T-helper 9 cell (primary cell): ENCODE measurements around the gene POU4F1.
"Not testable (repeated sequence)": the region's sequence is repeated elsewhere in the genome, so short reads cannot be mapped to it uniquely, and the experiment has no call there.

ENCODE experiments used
- DNase-seq: peaks from one replicate; pipeline ENCODE4 v3.0.0-alpha.2; 2020
- total RNA-seq, 2 donors: gene quantifications; one replicate each; lab custom pipeline; 2026; lab: John Stamatoyannopoulos, UW

The POU4F1 gene, protein sequence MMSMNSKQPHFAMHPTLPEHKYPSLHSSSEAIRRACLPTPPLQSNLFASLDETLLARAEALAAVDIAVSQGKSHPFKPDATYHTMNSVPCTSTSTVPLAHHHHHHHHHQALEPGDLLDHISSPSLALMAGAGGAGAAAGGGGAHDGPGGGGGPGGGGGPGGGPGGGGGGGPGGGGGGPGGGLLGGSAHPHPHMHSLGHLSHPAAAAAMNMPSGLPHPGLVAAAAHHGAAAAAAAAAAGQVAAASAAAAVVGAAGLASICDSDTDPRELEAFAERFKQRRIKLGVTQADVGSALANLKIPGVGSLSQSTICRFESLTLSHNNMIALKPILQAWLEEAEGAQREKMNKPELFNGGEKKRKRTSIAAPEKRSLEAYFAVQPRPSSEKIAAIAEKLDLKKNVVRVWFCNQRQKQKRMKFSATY
- 0.14 to 1.2 reads per million in 2 donors for total RNA-seq

DNA sequence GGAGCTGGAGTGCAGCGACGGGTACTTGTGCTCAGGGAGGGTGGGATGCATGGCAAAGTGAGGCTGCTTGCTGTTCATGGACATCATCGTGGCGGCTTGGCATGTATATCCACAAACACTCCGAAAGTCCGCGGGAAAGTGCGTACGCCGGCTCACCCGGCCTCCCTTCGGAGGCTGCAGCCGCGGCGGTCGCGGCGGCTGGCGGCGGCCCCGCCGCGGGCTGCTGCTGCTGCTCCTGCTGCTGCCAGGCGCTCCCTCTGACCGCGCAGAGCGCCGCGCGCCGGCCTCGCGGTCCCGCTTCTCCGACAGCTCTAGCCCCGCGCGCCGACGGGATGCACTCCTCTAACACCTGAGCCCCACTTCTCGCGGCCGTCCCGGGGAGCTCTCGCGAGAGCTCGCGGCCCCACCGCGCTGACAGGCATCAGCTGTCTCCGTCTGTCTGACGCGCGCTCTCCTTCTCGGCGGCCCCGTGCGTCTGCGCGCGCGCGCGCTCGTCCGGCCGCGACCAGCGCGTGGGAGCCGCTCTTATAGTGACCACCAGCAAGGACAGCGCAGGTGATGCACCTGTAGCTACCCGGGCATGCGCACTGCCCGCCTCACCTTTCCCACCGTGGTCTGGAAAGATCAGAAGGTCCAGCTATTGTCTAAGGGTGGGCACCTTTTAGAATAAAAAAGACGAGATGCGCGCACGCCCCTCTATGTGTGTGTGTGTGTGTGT lies at the start of gene POU4F1:
POU4F1 (minus strand) TSS at position 313 of the 718 bp plus-strand sequence; CDS start at position 87, 226 bp downstream.
- DNase-seq, result peak; percentile 43

GRCh38 chr13:78652651-78653050 lies 49.3 kb upstream of the POU4F1 start:
- no peak for DNase-seq

- DNase-seq, result no peak
These were observed 47.3 kb upstream of the POU4F1 start for GRCh38 chr13:78650717-78651083.

GRCh38 chr13:78649997-78650716 lies 46.8 kb upstream of the POU4F1 start:
- DNase-seq, result no peak

- DNase-seq, result not testable (repeated sequence)
These were observed 43.8 kb upstream of the POU4F1 start for GRCh38 chr13:78647109-78647678.

- DNase-seq, result no peak
These were observed 34.9 kb upstream of the POU4F1 start for GRCh38 chr13:78638216-78638615.

DNA sequence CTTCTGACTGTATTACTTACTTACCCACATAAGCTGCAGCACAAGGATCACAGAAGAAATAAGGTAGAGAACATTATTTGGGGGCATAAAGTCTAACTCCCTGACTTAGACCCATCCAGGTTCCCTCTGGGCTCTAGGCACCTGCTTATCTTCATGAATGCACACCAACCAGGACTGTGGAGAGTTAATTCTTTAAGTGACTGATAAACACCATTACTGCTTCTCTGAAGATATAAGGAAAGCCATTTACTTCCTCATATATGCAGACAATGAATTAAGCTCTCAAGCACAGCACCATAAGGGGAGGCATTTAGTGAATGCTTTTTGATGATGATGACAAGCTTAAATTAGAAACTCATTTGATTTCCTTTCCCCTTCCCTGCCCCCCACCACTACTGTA lies 33.1 kb upstream of the POU4F1 start:
- no peak for DNase-seq

DNA sequence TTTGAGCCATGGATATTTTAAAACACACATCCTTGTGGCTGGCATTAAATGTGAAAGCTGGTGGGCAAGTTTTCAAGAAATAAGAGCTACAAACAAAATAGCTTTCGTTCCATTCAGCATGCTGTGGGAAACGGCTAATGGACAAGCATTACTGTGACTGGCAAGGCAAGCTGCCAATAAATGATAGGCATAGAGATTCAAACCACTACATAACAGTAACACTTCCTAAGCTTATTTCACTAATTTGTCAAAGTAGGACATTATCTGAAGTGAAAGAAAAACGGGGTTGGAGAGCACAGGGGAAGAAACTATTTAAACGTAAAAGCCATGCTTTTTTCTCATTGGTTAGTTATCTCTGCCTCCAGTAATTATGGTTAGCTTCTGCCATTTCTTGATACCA lies 29.6 kb upstream of the POU4F1 start:
- no peak for DNase-seq

- no peak for DNase-seq
These were observed 27.7 kb upstream of the POU4F1 start for GRCh38 chr13:78631077-78631476.

DNA sequence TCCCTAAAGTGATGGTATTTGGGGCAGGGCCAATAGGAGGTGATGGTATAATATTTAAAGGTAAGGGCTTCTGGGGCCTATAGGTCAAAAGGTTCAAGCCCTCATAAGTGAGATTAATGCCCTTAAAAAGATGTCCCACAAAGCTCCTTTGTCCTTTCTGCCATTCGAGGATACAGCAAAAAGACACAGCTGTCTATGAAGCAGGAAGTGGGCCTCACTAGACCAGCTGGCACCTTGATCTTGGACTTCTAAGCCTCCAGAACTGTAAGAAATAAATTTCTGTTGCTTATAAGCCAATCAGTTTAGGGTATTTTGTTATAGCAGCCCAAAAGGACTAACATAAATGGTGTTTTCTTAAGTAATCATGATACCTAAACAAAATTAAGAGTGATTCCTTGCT lies 27.2 kb upstream of the POU4F1 start:
- no peak for DNase-seq

- DNase-seq, result no peak
These were observed 22.0 kb upstream of the POU4F1 start for GRCh38 chr13:78625384-78625783.

DNA sequence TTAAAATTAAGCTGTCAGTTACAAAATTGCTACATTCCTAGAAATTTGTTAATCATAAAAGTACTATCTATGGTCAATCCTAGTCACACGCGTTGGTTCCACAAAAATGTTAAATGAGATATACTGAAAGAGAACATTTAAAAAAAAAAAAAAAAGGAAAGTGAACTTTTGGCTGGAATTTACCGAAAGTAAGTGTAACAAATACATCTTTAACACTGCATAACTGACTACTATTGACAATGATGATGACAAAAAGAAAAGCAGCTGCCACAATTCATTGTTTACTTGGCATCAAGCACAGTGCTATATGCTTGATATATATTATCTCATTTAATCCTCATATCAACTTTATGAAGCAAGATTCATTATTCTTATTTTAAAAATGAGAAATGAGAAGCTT lies 19.8 kb upstream of the POU4F1 start:
- DNase-seq, result no peak

DNA sequence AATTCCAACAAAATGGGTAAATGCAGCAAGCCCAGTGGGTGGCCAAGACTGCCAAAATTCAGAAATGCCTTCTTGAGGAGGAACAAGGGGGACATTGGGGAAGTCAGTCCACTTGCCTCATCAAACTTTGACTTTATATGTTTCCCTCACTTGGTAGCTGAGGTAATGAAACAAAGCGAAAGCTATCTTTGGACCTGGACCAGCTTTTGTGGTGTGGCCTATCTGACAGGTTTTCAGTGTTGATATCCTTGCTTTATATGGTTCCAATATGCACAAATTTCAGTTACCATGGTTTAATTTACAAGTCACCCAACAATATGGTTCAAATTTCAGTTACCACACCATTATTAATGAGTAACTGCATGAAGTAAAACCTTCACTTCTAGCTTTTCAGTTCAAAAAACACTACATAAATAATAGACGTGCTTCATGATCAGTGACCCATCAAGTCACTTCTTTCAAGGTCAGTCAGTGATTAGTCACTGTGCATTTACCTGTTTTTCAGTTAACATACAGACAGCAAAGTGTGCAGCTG lies 17.7 kb upstream of the POU4F1 start:
- no peak for DNase-seq

GRCh38 chr13:78618411-78618810 lies 15.1 kb upstream of the POU4F1 start:
- no peak for DNase-seq

GRCh38 chr13:78611040-78611439 lies 7.7 kb upstream of the POU4F1 start:
- no peak for DNase-seq

DNA sequence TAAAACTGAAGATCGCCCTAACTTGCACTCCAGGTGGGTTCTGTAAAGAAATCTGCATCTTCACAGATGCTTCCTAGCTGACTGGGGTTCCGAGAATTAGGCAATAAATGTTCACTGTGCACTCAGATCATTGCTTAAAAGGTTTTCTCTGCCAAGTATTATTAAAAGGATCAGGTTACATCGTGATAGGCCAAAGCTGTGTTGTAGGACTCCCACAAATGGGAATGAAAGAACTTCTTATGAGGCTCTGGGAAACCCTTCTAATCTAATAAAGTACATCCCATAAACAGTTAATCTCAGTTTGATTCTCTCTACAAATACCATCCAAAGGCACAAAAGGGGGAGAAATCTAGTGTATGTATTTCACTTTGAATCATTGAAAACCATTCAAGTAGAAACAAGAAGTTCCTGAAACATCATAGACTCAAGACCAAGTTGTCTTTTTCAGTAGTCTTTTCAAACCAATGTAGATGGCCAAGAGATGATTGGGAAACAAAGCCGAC lies 7.1 kb upstream of the POU4F1 start:
- DNase-seq, result no peak

DNA sequence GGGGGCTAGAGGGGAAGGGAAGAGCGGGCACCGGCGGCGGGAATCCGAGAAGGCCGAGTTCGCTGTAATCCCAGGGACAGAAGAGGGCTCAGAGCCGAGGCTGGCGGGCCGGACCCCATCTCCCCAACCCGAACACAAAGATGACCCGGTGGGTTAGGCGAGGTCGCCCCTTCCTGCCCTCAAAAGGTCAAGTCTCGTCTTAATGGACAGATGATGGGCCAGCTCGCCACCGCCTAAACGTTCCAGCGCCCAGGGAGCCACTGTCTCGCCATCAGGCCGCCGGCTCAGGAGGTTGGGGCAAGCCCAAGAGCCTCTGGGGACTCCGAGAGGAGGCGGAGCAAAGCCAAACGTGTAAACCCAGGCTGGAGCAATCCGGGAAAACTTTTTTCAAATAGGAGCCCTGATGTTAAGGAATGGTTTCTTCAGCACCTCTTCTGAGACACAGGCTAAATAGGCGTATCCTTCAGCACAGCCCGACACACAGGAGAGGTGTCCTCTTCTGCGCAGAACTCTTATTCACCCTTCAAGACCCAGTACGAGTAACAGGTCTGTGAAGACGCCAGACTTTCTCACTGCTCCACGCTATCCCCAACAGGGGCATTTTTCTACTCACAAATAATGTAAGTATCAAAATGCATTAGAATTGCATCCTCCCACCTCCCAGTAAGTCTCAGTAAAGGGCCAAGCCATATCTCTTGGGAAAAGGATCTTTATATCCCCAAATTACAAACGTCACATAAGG lies 6.3 kb upstream of the POU4F1 start:
- no peak for DNase-seq

GRCh38 chr13:78608688-78609463 lies 5.5 kb upstream of the POU4F1 start:
- DNase-seq, result no peak

- DNase-seq, result no peak
These were observed 4.9 kb upstream of the POU4F1 start for GRCh38 chr13:78608252-78608687.

DNA sequence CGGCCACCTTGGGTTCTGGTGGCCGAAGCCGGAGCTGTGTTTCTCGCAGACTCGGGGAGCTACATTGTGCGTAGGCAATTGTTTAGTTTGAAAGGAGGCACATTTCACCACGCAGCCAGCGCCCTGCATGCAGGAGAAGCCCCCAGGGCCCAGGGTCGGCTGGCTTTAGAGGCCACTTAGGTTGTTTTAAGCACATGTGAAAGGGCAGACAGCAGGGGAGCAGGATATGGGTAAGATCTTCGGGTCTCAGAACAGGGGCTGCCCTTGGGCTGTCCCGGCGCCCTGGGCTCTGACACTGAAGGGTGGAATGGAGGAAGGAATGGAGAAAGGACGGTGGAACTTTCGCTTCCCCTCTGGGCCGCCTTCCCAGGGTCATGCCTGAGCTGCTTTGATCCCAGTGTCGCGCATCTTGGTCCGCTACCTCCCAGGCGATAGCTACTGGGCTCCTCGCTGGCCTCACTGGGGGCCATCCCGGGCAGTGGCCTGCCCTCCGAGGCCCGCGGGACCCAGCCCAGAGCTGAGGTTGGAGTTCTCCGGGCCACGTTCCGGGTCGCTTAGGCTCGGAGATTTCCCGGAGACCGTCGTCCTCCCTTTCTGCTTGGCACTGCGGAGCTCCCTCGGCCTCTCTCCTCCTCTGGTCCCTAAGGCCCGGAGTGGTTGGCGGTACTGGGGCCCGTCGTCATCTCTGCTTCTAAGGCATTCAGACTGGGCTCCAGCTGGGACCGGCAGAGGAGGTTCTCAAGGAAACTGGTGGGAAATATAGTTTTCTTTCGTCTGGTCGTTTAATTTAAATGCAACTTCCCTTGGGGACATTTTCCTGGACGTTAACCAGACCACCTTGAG lies 4.3 kb upstream of the POU4F1 start:
- DNase-seq, result no peak
